Nephron progenitor cell (in vitro differentiated cells): Measurements from ENCODE around the gene NHERF1.

ENCODE experiments used
- DNase-seq: peaks from one replicate; pipeline ENCODE4 v3.0.0; 2021
- H3K27ac Mint-ChIP-seq: 2 replicates; pipeline ENCODE4 v1.8.0; 2021; ENCODE audit warnings: mild to moderate bottlenecking, moderate library complexity, mixed read lengths
- H3K27me3 Mint-ChIP-seq: 2 replicates; pipeline ENCODE4 v1.8.0; 2021; ENCODE audit warnings: mild to moderate bottlenecking, low read depth, mixed read lengths; ENCODE audit not compliant: poor library complexity
- H3K36me3 Mint-ChIP-seq: 2 replicates; pipeline ENCODE4 v1.8.0; 2021; ENCODE audit warnings: low read depth, mixed read lengths
- H3K4me1 Mint-ChIP-seq: 2 replicates; pipeline ENCODE4 v1.8.0; 2021; ENCODE audit warnings: mixed read lengths
- H3K4me3 Mint-ChIP-seq: 2 replicates; pipeline ENCODE4 v1.8.0; 2021; ENCODE audit warnings: mild to moderate bottlenecking, moderate library complexity, mixed read lengths
- H3K9me3 Mint-ChIP-seq: 2 replicates; pipeline ENCODE4 v1.8.0; 2021; ENCODE audit warnings: mild to moderate bottlenecking, moderate library complexity, mixed read lengths
- TF ChIP-seq, protein P1 (sequence below): fragments of 200-600 bp; sonication (generic); IDR thresholded peaks from 2 replicates; pipeline ENCODE4 v1.5.0; 2021; ENCODE audit warnings: antibody characterized with exemption

The NHERF1 gene

DNA sequence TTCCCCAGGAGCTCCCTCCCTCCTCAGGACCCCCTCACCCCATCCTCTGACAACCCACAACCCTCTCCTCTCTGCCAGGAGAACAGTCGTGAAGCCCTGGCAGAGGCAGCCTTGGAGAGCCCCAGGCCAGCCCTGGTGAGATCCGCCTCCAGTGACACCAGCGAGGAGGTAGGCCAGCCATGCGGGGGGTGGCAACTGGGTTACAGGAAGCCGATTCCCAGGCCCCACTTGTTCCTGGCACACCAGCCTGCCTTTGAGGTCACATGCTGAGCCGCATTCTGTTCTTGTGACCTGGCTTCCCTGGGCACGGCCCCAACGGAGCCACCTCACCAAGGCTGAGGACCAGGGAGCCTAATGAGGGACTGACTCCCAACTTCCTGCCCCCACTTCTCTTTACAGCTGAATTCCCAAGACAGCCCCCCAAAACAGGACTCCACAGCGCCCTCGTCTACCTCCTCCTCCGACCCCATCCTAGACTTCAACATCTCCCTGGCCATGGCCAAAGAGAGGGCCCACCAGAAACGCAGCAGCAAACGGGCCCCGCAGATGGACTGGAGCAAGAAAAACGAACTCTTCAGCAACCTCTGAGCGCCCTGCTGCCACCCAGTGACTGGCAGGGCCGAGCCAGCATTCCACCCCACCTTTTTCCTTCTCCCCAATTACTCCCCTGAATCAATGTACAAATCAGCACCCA, 19.8 kb downstream of the NHERF1 start:
- no peaks in the 10 kb centered on the region for H3K27me3 Mint-ChIP-seq
- no peak for DNase-seq
- no peak overlapping the region for H3K4me3 Mint-ChIP-seq
- no peaks in the 10 kb centered on the region for H3K9me3 Mint-ChIP-seq
- TF ChIP-seq, protein P1, sequence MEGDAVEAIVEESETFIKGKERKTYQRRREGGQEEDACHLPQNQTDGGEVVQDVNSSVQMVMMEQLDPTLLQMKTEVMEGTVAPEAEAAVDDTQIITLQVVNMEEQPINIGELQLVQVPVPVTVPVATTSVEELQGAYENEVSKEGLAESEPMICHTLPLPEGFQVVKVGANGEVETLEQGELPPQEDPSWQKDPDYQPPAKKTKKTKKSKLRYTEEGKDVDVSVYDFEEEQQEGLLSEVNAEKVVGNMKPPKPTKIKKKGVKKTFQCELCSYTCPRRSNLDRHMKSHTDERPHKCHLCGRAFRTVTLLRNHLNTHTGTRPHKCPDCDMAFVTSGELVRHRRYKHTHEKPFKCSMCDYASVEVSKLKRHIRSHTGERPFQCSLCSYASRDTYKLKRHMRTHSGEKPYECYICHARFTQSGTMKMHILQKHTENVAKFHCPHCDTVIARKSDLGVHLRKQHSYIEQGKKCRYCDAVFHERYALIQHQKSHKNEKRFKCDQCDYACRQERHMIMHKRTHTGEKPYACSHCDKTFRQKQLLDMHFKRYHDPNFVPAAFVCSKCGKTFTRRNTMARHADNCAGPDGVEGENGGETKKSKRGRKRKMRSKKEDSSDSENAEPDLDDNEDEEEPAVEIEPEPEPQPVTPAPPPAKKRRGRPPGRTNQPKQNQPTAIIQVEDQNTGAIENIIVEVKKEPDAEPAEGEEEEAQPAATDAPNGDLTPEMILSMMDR: no peak
- peaks cover 39% of the 10 kb centered on the region for H3K4me1 Mint-ChIP-seq
- H3K27ac Mint-ChIP-seq: peak overlapping the region; percentile 93
- H3K36me3 Mint-ChIP-seq: peaks cover 35% of the 10 kb centered on the region

DNA sequence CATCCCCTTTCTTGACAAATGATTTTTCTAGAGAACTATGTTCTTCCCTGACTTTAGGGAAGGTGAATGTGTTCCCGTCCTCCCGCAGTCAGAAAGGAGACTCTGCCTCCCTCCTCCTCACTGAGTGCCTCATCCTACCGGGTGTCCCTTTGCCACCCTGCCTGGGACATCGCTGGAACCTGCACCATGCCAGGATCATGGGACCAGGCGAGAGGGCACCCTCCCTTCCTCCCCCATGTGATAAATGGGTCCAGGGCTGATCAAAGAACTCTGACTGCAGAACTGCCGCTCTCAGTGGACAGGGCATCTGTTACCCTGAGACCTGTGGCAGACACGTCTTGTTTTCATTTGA, 20.3 kb downstream of the NHERF1 start:
- Mint-ChIP-seq H3K4me3 (no peak overlapping the region), H3K4me1 (peaks cover 36% of the 10 kb centered on the region), H3K9me3 (no peaks in the 10 kb centered on the region), H3K27ac (peak overlapping the region; percentile 93), H3K36me3 (peaks cover 35% of the 10 kb centered on the region), H3K27me3 (no peaks in the 10 kb centered on the region)
- no peak for DNase-seq
- TF ChIP-seq, protein P1: no peak

DNA sequence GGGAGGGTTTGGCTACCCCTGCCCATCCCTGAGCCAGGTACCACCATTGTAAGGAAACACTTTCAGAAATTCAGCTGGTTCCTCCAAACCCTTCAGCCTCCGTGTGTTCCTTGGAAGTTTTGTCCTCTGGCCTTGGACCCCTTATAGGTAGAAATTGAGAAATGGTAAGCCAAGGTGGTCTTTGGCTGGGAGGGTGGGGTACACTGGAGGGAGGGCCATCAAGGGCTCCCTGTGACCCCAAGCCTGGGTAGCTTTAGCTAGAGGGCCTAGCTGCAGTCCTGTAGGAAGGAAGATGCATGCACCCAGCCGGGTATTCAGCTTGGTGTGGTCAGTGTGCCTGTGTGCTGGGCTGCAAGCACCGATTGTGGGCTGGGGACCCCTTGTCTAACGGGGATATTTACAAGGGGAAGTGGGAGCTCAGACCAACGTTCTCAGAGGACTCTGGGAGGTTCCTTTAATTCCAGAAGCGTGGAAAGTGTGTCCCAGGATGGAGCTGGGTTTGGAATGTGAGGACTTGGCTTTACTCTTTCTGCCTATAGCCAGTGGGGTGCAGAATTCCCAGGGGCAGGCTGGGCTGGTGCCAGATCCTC, 20.9 kb downstream of the NHERF1 start:
- TF ChIP-seq, protein P1: no peak
- H3K27ac Mint-ChIP-seq: peak overlapping the region; percentile 75
- DNase-seq: no peak
- no peaks in the 10 kb centered on the region for H3K27me3 Mint-ChIP-seq
- peaks cover 35% of the 10 kb centered on the region for H3K36me3 Mint-ChIP-seq
- no peaks in the 10 kb centered on the region for H3K9me3 Mint-ChIP-seq
- H3K4me3 Mint-ChIP-seq: no peak overlapping the region
- peaks cover 35% of the 10 kb centered on the region for H3K4me1 Mint-ChIP-seq

DNA sequence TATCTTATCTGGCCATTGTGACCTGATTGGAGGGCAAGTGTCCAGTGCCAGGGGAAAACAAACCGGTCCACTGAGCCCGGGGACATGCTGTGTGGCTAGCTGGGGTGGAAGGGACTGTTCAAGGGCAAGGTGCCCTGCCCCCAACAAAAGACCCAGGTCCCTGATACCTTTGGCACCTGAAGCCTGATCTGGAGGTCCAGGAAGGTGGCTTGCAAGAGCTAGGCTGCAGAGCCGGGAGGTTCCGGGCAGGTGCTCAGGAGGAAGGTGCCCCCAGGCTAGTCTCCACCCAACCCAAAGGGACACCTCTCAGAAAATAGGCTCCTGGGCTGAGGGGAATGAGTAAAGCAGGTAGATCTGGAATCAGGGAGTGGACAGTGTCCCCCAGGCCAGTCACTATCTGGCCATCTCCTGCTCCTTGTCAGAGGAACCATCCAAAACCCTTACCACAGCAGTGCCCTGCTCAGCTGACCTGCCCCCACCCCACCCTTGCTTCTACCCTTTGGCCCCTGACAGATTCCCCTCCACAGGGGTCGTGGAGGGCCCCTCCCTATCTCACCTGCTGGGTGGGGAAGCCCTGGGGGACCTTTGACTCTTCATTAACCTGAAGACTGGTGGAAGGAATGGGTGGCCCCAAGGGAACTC, 21.5 kb downstream of the NHERF1 start:
- peaks cover 29% of the 10 kb centered on the region for H3K4me1 Mint-ChIP-seq
- no peak overlapping the region for H3K4me3 Mint-ChIP-seq
- H3K27ac Mint-ChIP-seq: no peak overlapping the region
- no peak for DNase-seq
- H3K9me3 Mint-ChIP-seq: no peaks in the 10 kb centered on the region
- H3K36me3 Mint-ChIP-seq: peaks cover 35% of the 10 kb centered on the region
- TF ChIP-seq, protein P1: no peak
- no peaks in the 10 kb centered on the region for H3K27me3 Mint-ChIP-seq

DNA sequence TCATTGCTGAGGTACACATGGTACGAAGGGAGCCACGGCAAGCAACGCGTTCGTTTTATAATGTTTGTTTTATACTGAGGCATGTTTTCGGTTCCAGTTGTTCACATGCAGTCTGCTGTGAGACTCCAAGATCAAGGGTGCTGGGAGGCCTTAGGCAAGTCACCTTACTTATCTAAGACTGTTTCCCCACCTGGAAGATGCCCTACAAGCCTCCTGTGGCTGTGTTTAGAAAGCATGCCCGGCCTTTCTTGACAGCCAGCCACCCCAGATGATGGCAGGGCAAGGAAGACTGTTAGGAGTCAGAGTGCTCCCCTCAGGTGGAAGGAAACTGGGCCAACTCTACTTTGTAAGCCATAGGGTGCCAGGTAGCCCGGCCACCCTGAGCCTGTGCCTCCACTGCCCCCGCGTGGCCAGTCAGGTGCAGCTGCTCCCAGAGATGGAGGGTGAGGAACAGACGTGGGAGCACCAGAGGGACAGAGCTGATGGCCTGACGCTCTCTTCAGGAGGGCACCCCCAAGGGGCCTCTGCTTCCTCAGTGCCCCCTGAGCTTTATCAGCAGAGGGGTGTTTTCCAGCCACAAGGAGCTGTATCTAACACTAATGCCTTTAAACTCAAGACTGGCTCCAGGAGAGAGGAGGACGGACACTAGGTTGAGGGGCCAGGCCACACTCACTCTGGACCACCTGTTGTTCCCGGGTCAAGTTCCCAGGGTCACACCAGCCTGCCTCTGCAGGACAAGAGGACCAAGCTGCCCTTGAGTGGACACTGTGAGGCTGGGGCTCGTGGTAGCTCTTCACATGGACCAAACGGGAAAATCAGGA, 22.3 kb downstream of the NHERF1 start:
- no peak overlapping the region for H3K4me3 Mint-ChIP-seq
- TF ChIP-seq, protein P1: peak; percentile 77
- DNase-seq: peak; percentile 76
- peak overlapping the region; percentile 84 for H3K27ac Mint-ChIP-seq
- H3K27me3 Mint-ChIP-seq: no peaks in the 10 kb centered on the region
- no peaks in the 10 kb centered on the region for H3K9me3 Mint-ChIP-seq
- H3K36me3 Mint-ChIP-seq: peaks cover 36% of the 10 kb centered on the region
- peaks cover 30% of the 10 kb centered on the region for H3K4me1 Mint-ChIP-seq
